ENCODE data around the gene DNLZ. TPM values are rescaled to one million over a fixed set of nuclear protein-coding genes. Genes with fewer than 3 reads are reported as not detected.

Gene DNLZ
- total and polyA plus RNA-seq, 2 of the 4 experiments (the other 2 are of a cell fraction) = 2.0 to 11.4 TPM

DNA sequence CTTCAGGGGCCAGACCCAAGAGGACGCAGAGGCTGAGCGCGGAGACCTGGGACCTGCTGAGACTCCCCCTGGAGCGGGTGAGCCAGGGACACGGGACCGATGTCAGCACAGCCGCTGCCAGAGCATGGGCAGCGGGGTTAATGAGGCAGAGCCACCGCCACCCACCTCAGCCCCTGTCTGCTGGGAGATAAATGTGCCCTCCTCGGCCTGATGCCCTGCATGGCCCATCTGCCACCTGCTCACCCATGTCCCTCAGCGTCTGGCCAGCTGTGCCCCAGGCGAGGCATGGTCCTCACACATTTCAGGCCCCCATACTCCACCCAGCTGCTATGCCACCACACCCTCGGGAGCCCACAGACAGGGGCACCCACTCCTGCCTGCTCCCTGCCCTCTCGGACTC is 14.9 kb downstream of the DNLZ start:
- Histone ChIP-seq H3K79me1 (ENCODE audit: low read depth in 1 of 2, low read length in 2 of 2) (peaks cover 5 to 47% of the 10 kb centered on the region in 2 experiments; a peak in 3 of 4 replicates), H3K4me3 (ENCODE audit: insufficient read depth, low read depth, low read length) (no peak overlapping the region), H3K4me2 (ENCODE audit: low read depth, low read length) (no peak overlapping the region), H3K9me1 (ENCODE audit: insufficient read depth, low read length) (no peaks in the 10 kb centered on the region), H3K23ac (ENCODE audit: low read depth, low read length) (no peak overlapping the region), H4K8ac (ENCODE audit: low read depth in 2 of 2, low read length in 2 of 2) (no peak overlapping the region), H3K9ac (ENCODE audit: low read depth, low read length) (no peak overlapping the region), H4K91ac (ENCODE audit: insufficient read depth, low read depth, low read length) (no peak overlapping the region), H3K9me3 (ENCODE audit: control insufficient read depth, insufficient read depth, low read length) (no peaks in the 10 kb centered on the region), H4K5ac (ENCODE audit: low read depth, low read length) (no peak overlapping the region), H3K14ac (replicated peaks; ENCODE audit: low read depth, low read length) (no peak overlapping the region), H2AFZ (replicated peaks; ENCODE audit: low read length, poor library complexity) (no peak overlapping the region), H2AK9ac (replicated peaks; ENCODE audit: low read depth, low read length, poor library complexity) (no peak overlapping the region), H3K27ac (ENCODE audit: insufficient read depth, low read length) (no peak overlapping the region), H3K36me3 (ENCODE audit: control insufficient read depth, insufficient read depth, low read length) (peaks cover 74% of the 10 kb centered on the region), H4K20me1 (ENCODE audit: insufficient read depth, low read length) (peaks cover 59% of the 10 kb centered on the region), H3K56ac (ENCODE audit: extremely low read depth, insufficient read depth, low read length) (no peak overlapping the region), H3K27me3 (ENCODE audit: control insufficient read depth, insufficient read depth, low read length) (no peaks in the 10 kb centered on the region), H2AK5ac (ENCODE audit: low read depth, low read length) (no peak overlapping the region), H3K4ac (ENCODE audit: low read depth, low read length) (no peak overlapping the region), H2BK15ac (ENCODE audit: low read depth, low read length) (no peak overlapping the region), H2BK120ac (ENCODE audit: low read depth, low read length) (no peak overlapping the region), H2BK20ac (ENCODE audit: low read depth, low read length) (no peak overlapping the region), H2BK5ac (ENCODE audit: low read depth, low read length, poor library complexity, severe bottlenecking) (no peak overlapping the region), H3K18ac (ENCODE audit: low read depth, low read length) (no peak overlapping the region), H3K4me1 (ENCODE audit: control insufficient read depth, insufficient read depth, low read length) (peaks cover 11% of the 10 kb centered on the region)
- WGBS, 2 experiments (ENCODE audit: extremely low coverage in 2 of 2, insufficient read length in 1 of 2) = 91% methylated on average over 13 of the region's 14 CpGs; no CpG with 5 or more reads in 1 of the 2 experiments
- no peak for TF ChIP-seq RCOR1 (IDR thresholded peaks at IDR 0.05; ENCODE audit: insufficient replicate concordance, low read length)
- TF ChIP-seq POLR2A (IDR thresholded peaks at IDR 0.05; ENCODE audit: low read depth, low read length) = no peak
- TF ChIP-seq SMC3 (IDR thresholded peaks at IDR 0.05; ENCODE audit: low read depth, low read length) = no peak
- BruUV-seq (replicated peaks) = no TSS peak
- in situ Hi-C loops (cut with MboI; ENCODE audit: low sequenced_read_pairs) = no loop called here
- ChIA-PET CTCF (no interaction called here), POLR2A (ENCODE audit: unreplicated experiment) (no interaction called here)
- DNase-seq = no peak
- intact Hi-C loops (cut with micrococcal nuclease) = no loop called here
- ATAC-seq (ENCODE audit: low read depth) = no peak
- dilution Hi-C loops (cut with HindIII; ENCODE audit: low sequenced_read_pairs, unreplicated experiment) = no loop called here
